AG09319 (cell line): ENCODE measurements around the gene FDXR.

ENCODE experiments used
- DNase-seq: peaks from one replicate; pipeline ENCODE4 v3.0.0-alpha.2; 2010; ENCODE audit warnings: low read depth; ENCODE audit errors: extremely low read depth
- TF ChIP-seq, protein P1 (sequence below): IDR thresholded peaks from 2 replicates; pipeline ENCODE4 v1.5.1; 2011; ENCODE audit warnings: low read depth, mild to moderate bottlenecking, inconsistent platforms, low read length, moderate library complexity

The FDXR gene

DNA sequence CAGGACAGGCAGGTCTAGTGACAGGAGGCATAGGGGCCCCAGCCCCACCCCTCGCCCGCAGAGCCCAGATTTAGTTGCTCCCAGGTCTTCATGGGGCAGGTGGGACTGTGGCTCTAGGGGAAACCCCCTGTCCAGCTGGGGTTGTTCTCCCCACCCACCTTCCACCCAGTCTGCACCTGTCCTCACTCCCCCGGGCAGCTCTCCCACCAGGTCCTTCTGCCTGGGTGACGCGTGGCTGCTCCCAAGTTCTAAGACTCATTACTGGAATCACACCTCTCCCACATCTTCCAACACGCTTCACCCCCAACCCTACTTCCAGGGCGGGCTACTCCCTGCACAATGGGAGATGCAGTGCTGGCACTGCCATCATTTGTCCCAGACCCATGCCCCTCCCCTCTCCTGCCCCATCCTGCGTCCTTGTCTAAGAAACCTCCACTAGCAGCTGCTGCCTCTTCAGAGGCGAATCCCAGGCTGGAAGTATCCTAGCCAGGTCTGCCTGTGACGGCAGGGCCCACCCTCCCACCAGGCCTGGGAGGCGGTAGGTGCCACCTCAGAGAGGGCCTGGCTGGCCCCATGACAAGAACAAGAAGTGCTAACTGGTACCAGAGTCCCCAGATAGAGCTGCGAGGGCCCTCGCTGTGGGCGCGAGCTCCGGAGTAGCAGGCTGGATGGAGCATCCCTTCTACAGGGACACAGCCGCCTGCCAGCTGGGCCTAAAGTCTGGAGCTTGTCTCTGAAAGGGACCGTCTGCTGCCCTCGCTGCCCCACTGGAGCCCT, 35.9 kb downstream of the FDXR start:
- DNase-seq = no peak
- TF ChIP-seq, protein P1, sequence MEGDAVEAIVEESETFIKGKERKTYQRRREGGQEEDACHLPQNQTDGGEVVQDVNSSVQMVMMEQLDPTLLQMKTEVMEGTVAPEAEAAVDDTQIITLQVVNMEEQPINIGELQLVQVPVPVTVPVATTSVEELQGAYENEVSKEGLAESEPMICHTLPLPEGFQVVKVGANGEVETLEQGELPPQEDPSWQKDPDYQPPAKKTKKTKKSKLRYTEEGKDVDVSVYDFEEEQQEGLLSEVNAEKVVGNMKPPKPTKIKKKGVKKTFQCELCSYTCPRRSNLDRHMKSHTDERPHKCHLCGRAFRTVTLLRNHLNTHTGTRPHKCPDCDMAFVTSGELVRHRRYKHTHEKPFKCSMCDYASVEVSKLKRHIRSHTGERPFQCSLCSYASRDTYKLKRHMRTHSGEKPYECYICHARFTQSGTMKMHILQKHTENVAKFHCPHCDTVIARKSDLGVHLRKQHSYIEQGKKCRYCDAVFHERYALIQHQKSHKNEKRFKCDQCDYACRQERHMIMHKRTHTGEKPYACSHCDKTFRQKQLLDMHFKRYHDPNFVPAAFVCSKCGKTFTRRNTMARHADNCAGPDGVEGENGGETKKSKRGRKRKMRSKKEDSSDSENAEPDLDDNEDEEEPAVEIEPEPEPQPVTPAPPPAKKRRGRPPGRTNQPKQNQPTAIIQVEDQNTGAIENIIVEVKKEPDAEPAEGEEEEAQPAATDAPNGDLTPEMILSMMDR = no peak

DNA sequence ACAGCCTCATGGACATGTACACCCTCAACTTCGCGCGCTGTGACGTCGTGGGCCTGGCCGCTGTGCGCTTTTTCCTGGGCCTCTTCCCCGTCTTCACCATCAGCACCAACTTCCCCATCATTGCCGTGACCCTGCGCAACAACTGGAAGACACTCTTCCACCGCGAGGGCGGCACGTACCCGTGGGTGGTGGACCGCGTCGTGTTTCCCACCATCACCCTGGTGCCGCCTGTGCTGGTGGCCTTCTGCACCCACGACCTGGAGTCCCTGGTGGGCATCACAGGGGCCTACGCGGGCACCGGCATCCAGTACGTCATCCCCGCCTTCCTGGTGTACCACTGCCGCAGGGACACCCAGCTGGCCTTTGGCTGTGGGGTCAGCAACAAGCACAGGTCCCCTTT, 36.6 kb downstream of the FDXR start:
- no peak for DNase-seq
- TF ChIP-seq, protein P1 = no peak

DNA sequence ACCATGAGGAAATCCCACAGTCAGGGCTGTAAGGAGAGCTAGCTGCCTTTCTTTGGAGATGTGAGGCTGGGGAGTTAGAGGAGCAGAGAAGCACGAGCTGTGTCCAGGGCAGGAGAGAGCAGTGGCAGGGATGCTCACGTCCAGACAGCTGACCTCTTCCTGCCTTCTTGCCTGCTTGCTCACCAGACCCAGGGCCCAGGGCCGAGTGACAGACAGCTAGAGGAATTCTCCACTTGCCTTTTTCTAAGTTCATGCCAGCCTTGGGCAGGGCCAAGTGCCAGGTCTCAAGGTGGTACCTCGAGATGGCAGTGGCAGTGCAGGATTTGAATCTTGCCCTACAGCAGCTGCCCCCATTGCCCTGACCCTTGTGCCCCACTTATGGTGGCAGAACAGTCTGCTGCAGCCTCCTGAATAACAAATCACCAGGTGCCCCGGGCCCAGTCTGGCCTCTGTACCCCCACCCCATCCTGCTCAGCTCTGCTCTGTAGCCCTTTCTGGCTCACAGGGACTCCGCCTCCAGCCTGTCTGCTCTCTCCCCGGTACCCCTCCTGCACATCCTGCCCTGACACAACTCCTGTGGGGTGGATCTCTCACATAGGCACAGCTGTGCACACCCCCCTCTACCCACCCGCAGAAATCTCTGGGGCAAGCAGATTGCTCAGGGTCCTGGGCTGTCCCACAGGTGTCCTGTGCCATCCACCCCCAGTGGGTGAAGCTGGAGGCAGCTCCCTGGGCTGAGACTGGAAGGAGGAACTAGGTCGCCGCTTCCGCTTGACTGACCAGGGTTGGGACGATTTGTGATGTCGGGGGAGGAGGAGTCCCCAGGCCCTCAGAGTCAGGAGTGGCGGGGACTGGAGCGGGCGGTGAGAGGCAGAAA, 39.1 kb downstream of the FDXR start:
- no peak for DNase-seq
- TF ChIP-seq, protein P1 = no peak

DNA sequence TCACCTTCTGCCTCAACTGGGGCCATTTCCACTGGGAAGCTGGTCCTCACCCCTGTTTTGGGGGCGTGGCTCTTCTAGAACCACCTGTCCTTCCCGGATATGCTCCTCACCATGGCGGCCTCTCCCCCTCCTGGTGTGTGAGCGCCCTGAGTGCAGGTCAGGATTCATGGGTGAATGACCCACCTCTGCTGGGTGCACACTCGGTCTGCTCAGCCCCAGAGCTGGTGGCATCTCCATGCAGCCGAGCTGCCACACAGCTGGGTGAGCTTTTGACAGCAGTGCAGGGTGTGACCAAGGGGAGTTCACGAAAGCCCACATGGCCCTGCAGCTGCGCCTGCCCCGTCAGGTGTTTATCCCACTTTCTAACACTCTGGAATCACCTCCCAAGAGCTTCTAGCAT, 40.4 kb downstream of the FDXR start:
- no peak for DNase-seq
- TF ChIP-seq, protein P1 = no peak

DNA sequence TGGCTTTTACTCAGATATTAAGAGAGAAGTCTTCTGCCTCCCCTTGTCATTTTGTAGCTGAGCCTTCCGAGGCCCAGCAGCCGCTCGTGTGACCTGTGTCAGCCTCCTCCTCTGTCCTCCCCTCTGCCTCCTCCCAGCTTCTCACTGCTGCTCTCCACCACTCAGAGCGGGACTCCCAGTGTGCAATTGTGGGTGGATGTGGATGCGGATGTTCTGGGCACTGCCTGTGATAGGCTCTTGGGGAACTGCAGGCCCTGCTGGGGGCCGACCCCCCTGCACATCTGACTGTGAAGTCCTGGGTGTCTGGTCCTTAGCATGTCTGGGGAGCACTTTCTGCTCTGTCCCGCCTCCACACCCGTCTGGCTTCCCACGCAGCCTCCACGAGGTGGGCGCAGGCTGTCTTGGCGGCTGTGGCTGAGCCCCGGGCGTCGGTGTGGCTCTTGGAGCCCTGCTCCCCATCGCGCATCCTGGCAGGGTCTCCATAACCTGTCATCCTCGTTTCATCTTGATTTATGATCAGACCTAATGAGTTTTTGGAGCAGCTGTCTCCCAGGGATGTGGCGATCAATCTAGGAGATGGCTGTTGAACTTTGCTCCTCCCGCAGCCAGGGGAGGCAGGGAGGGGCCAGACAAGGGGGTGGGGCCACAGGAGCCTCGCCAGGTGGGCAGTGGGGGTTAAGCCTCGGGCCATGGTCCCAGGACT, 41.2 kb downstream of the FDXR start:
- TF ChIP-seq, protein P1 = no peak
- DNase-seq = no peak

DNA sequence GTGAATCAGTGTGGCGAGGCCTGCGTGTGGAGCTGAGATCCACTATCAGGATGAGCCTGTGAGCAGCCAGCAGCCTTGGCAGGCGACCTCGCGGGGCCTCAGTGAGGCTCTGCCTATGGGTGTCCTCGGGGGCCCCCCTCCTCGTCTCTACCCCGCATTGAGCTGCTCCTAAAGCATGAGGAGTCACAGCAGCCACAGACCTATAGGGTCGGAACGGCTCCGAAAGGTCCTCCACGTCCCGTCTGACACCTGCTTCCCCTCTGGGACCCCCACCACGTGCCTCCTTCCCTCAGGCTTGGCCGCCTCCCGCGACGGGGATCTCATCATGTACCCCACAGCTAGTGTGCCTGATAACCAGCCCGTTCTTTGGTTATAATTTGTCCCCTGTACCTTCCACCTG, 41.9 kb downstream of the FDXR start:
- TF ChIP-seq, protein P1 = no peak
- no peak for DNase-seq

DNA sequence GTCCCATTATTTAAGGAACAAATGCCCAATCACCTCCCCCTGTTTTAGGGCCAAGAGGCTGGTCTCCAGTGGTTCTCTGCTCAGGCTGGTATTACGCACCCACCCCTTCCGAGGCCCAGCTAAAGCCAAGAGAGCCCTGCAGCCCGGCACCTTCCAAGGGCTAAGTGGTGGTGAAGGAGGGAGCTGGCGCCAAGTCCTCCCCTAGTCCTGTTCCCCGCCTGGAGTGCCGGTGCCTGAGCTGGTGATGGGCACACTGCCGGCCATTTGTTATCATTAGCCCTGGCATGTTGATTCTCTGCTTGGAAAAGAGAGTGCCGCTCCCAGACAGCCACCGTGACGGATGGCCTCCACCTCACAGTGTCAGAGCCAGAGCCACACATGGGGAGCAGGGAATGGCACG, 45.0 kb downstream of the FDXR start:
- no peak for DNase-seq
- TF ChIP-seq, protein P1 = no peak
